CD14-positive monocyte (primary cell): ENCODE data around the gene NUP58. TPM values are rescaled to one million over a fixed set of nuclear protein-coding genes. Genes with fewer than 3 reads are reported as not detected.
A peak's percentile ranks its signal among the peaks of the same experiment; 100 is the strongest.

Experiments
- DNase-seq, 3 donors: peaks; one replicate each; pipeline ENCODE4 v3.0.0-alpha.2; 2011 to 2022
- H2AFZ ChIP-seq: 2 replicates; pipeline ENCODE4 v1.6.0; 2012; ENCODE audit warnings: mild to moderate bottlenecking, low read depth, low read length, inconsistent platforms; ENCODE audit not compliant: insufficient read depth, poor library complexity, severe bottlenecking
- H3K27ac ChIP-seq, 2 donors: 1 replicate in 1 of 2; 2 replicates in 1 of 2; pipeline ENCODE4 v1.5.1; 2012 to 2013; ENCODE audit warnings: low read length in 2 of 2, control low read depth in 1 of 2, inconsistent platforms in 1 of 2, low read depth in 1 of 2, mild to moderate bottlenecking in 1 of 2
- H3K27me3 ChIP-seq, 2 donors: one replicate each; pipeline versions ENCODE4 v1.6.0 to v1.6.1; 2011 to 2013; ENCODE audit warnings: low read length in 2 of 2; ENCODE audit not compliant: control insufficient read depth in 2 of 2, insufficient read depth in 2 of 2
- H3K36me3 ChIP-seq, 2 donors: replicated peaks in 1 of 2; 1 replicate in 1 of 2; 2 replicates in 1 of 2; pipeline versions ENCODE4 v1.5.1 to v1.6.1; 2012 to 2013; ENCODE audit warnings: low read length in 2 of 2, control low read depth in 1 of 2, inconsistent platforms in 1 of 2, mild to moderate bottlenecking in 1 of 2; ENCODE audit not compliant: insufficient read depth in 2 of 2, control insufficient read depth in 1 of 2
- H3K4me1 ChIP-seq, 2 donors: 1 replicate in 1 of 2; 2 replicates in 1 of 2; pipeline versions ENCODE4 v1.5.1 to v1.6.1; 2012 to 2013; ENCODE audit warnings: low read length in 2 of 2, control low read depth in 1 of 2, inconsistent platforms in 1 of 2, mild to moderate bottlenecking in 1 of 2, moderate library complexity in 1 of 2; ENCODE audit not compliant: insufficient read depth in 2 of 2, control insufficient read depth in 1 of 2
- H3K4me2 ChIP-seq: replicated peaks from 2 replicates; pipeline ENCODE3; 2012; ENCODE audit warnings: low read length, moderate library complexity, mild to moderate bottlenecking; ENCODE audit not compliant: poor library complexity, severe bottlenecking; ENCODE audit errors: extremely low read depth
- H3K4me3 ChIP-seq, 3 experiments: fragments of 200-600 bp in 1 of 3; sonication (generic) in 1 of 3; replicated peaks in 1 of 3; 1 replicate in 2 of 3; 2 replicates in 1 of 3; pipeline ENCODE4 v1.5.1; 2011 to 2013; ENCODE audit warnings: low read length in 3 of 3, mild to moderate bottlenecking in 3 of 3, control low read depth in 2 of 3, low read depth in 2 of 3, inconsistent platforms in 1 of 3, moderate library complexity in 1 of 3
- H3K79me2 ChIP-seq: 2 replicates; pipeline ENCODE4 v1.6.0; 2012; ENCODE audit warnings: mild to moderate bottlenecking, control low read depth, inconsistent platforms, low read length, moderate library complexity; ENCODE audit not compliant: insufficient read depth
- H3K9ac ChIP-seq: 2 replicates; pipeline ENCODE4 v1.6.0; 2017; ENCODE audit warnings: low read length, mild to moderate bottlenecking; ENCODE audit not compliant: insufficient read depth, poor library complexity, severe bottlenecking
- H3K9me3 ChIP-seq, 2 donors: replicated peaks in 1 of 2; 1 replicate in 1 of 2; 2 replicates in 1 of 2; pipeline versions ENCODE4 v1.5.1 to v1.6.1; 2012 to 2013; ENCODE audit warnings: low read length in 2 of 2, control low read depth in 1 of 2; ENCODE audit not compliant: control insufficient read depth in 1 of 2, insufficient read depth in 1 of 2
- H4K20me1 ChIP-seq: 2 replicates; pipeline ENCODE4 v1.6.0; 2012; ENCODE audit warnings: mild to moderate bottlenecking, low read length, control low read depth, moderate library complexity; ENCODE audit not compliant: insufficient read depth
- H3K27ac Mint-ChIP-seq, 7 donors: one replicate each; pipeline ENCODE4 v1.8.0; 2020; ENCODE audit warnings: mild to moderate bottlenecking in 7 of 7, mixed read lengths in 7 of 7, moderate library complexity in 6 of 7, inconsistent platforms in 2 of 7
- H3K27me3 Mint-ChIP-seq, 3 donors: one replicate each; pipeline ENCODE4 v1.8.0; 2021 to 2022; ENCODE audit warnings: low read depth in 3 of 3, mild to moderate bottlenecking in 3 of 3, mixed read lengths in 3 of 3, moderate library complexity in 3 of 3, inconsistent platforms in 1 of 3
- H3K36me3 Mint-ChIP-seq, 2 donors: one replicate each; pipeline ENCODE4 v1.8.0; 2020; ENCODE audit warnings: mixed read lengths in 2 of 2, inconsistent platforms in 1 of 2, mild to moderate bottlenecking in 1 of 2
- H3K4me1 Mint-ChIP-seq: one replicate; pipeline ENCODE4 v1.8.0; 2020; ENCODE audit warnings: mild to moderate bottlenecking, mixed read lengths
- H3K4me3 Mint-ChIP-seq, 2 donors: one replicate each; pipeline ENCODE4 v1.8.0; 2020; ENCODE audit warnings: mild to moderate bottlenecking in 2 of 2, mixed read lengths in 2 of 2, moderate library complexity in 1 of 2
- H3K9me3 Mint-ChIP-seq, 7 donors: one replicate each; pipeline ENCODE4 v1.8.0; 2020 to 2022; ENCODE audit warnings: mixed read lengths in 7 of 7, mild to moderate bottlenecking in 6 of 7, moderate library complexity in 6 of 7, inconsistent platforms in 2 of 7
- CTCF ChIP-seq: fragments of 200-600 bp; IDR thresholded peaks from one replicate; pipeline ENCODE4 v1.8.0; 2022; ENCODE audit warnings: antibody characterized with exemption, mild to moderate bottlenecking
- WGBS: methylation state at CpG from one replicate; pipeline ENCODE4 v1.1.5; 2013; ENCODE audit warnings: missing lambda C conversion rate; ENCODE audit not compliant: insufficient coverage; 5-methylcytosine and 5-hydroxymethylcytosine counted together
- intact Hi-C, 2 donors: fragments of 100-400 bp; cut with micrococcal nuclease; formaldehyde crosslinking; loops; one replicate each; pipeline versions ENCODE4 v1.15.0 to v1.15.1; 2023
- polyA plus RNA-seq, 3 donors: library from polyadenylated mRNA; depleted of rRNA in 1 of 3; unstranded in 2 of 3; stranded (reverse) in 1 of 3; fragments of 300-500 nt in 2 of 3; fragments of >200 nt in 1 of 3; fragmentation: Illumina TruSeq in 2 of 3; gene quantifications; 1 replicate in 2 of 3; 2 replicates in 1 of 3; pipeline ENCODE4 v1.2.3, GENCODE V29; 2012 to 2021

The NUP58 gene
- polyA plus RNA-seq, 3 donors = 21.5 to 26.3 (median 25.1) TPM

- Histone ChIP-seq H3K79me2 (peaks cover 100% of the 10 kb centered on the region), H3K4me2 (peak overlapping the region; percentile 49), H3K4me3 (peak overlapping the region in 2 of 3 experiments; percentile 10 to 28), H3K9me3 (no peaks in the 10 kb centered on the region), H3K9ac (no peak overlapping the region), H3K27me3 (no peaks in the 10 kb centered on the region), H3K4me1 (peaks cover 37 to 47% of the 10 kb centered on the region in 2 donors), H3K36me3 (peaks cover 6 to 9% of the 10 kb centered on the region in 2 donors), H3K27ac (peak overlapping the region in 1 of 2 donors; percentile 77), H2AFZ (no peak overlapping the region), H4K20me1 (peaks cover 77% of the 10 kb centered on the region)
- Mint-ChIP-seq H3K4me1 (peaks cover 73% of the 10 kb centered on the region), H3K4me3 (peak overlapping the region; percentile 31 to 57), H3K36me3 (peaks cover 15 to 32% of the 10 kb centered on the region in 2 donors), H3K27me3 (peaks cover 0 to 2% (median 0%) of the 10 kb centered on the region in 3 donors), H3K9me3 (no peaks in the 10 kb centered on the region), H3K27ac (peak overlapping the region; percentile 45 to 91 (median 78))
- WGBS = 36% methylated on average over 2 of the region's 4 CpGs
- DNase-seq = peak; percentile 24 to 45 (median 27)
- no peak for TF ChIP-seq CTCF
- intact Hi-C loops = loop anchor here in 1 of 2 donors (10.0 kb wide), 1 partner anchor 47 kb away; no protein-coding TSS in a partner anchor
These were observed 20.1 kb upstream of the NUP58 start for GRCh38 chr13:25281193-25281934.

GRCh38 chr13:25281935-25282332 is 19.5 kb upstream of the NUP58 start:
- peak overlapping the region in 1 of 3 experiments; percentile 28 for H3K4me3 ChIP-seq
- H3K4me1 ChIP-seq = peaks cover 37 to 47% of the 10 kb centered on the region in 2 donors
- no peaks in the 10 kb centered on the region for H3K27me3 ChIP-seq
- H3K9ac ChIP-seq = no peak overlapping the region
- peak overlapping the region; percentile 31 to 57 for H3K4me3 Mint-ChIP-seq
- peaks cover 99% of the 10 kb centered on the region for H3K79me2 ChIP-seq
- peak overlapping the region; percentile 45 to 91 (median 78) for H3K27ac Mint-ChIP-seq
- H3K36me3 ChIP-seq = peaks cover 6 to 9% of the 10 kb centered on the region in 2 donors
- H2AFZ ChIP-seq = no peak overlapping the region
- TF ChIP-seq CTCF = no peak
- peak overlapping the region in 1 of 2 donors; percentile 77 for H3K27ac ChIP-seq
- H3K27me3 Mint-ChIP-seq = peaks cover 0 to 2% (median 0%) of the 10 kb centered on the region in 3 donors
- peaks cover 71% of the 10 kb centered on the region for H4K20me1 ChIP-seq
- 100% methylated on average over 1 of the region's 1 CpG for WGBS
- intact Hi-C loops = loop anchor here in 1 of 2 donors (10.0 kb wide), 1 partner anchor 47 kb away; no protein-coding TSS in a partner anchor
- H3K4me1 Mint-ChIP-seq = peaks cover 67% of the 10 kb centered on the region
- no peak for DNase-seq
- H3K9me3 ChIP-seq = no peaks in the 10 kb centered on the region
- peak overlapping the region; percentile 49 for H3K4me2 ChIP-seq
- H3K36me3 Mint-ChIP-seq = peaks cover 15 to 32% of the 10 kb centered on the region in 2 donors
- H3K9me3 Mint-ChIP-seq = no peaks in the 10 kb centered on the region
